ENCODE data around the gene NIN.

DNA sequence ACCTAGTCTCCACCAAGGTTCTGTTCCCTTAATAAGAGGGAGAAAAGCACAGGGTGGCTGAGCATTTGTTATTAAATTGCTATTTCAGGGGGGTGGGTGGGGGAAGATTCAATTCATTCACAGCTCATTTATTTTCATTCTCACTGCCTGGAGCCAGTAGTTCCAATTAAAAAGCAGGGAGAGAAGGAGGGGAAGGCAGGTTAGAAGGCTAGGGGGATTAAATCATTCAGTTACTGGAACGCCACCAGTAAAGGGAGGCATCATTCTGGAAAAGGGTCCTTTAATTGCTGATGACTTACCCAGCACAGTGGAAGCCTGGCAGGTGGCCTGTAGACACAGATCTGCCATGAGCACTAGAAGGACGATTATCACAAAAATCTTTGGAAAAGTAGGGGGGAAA, 47.4 kb downstream of the NIN start:
- TF ChIP-seq, protein P1, sequence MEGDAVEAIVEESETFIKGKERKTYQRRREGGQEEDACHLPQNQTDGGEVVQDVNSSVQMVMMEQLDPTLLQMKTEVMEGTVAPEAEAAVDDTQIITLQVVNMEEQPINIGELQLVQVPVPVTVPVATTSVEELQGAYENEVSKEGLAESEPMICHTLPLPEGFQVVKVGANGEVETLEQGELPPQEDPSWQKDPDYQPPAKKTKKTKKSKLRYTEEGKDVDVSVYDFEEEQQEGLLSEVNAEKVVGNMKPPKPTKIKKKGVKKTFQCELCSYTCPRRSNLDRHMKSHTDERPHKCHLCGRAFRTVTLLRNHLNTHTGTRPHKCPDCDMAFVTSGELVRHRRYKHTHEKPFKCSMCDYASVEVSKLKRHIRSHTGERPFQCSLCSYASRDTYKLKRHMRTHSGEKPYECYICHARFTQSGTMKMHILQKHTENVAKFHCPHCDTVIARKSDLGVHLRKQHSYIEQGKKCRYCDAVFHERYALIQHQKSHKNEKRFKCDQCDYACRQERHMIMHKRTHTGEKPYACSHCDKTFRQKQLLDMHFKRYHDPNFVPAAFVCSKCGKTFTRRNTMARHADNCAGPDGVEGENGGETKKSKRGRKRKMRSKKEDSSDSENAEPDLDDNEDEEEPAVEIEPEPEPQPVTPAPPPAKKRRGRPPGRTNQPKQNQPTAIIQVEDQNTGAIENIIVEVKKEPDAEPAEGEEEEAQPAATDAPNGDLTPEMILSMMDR (conservative IDR thresholded peaks at IDR 0.05; ENCODE audit: low read depth, low read length) = no peak
- TF ChIP-seq, protein P2, sequence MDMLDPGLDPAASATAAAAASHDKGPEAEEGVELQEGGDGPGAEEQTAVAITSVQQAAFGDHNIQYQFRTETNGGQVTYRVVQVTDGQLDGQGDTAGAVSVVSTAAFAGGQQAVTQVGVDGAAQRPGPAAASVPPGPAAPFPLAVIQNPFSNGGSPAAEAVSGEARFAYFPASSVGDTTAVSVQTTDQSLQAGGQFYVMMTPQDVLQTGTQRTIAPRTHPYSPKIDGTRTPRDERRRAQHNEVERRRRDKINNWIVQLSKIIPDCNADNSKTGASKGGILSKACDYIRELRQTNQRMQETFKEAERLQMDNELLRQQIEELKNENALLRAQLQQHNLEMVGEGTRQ (IDR thresholded peaks at IDR 0.05; ENCODE audit: low read depth, low read length) = no peak
- TF ChIP-seq CEBPB (IDR thresholded peaks at IDR 0.05; ENCODE audit: low read depth, low read length) (no peak), SMC3 (IDR thresholded peaks at IDR 0.05; ENCODE audit: low read depth, low read length) (no peak), MAZ (IDR thresholded peaks at IDR 0.05; ENCODE audit: borderline replicate concordance, low read depth, low read length) (no peak), POLR2A (IDR thresholded peaks at IDR 0.05; ENCODE audit: low read depth, low read length) (no peak), FOS (IDR thresholded peaks at IDR 0.05; ENCODE audit: low read depth, low read length) (no peak), RAD21 (IDR thresholded peaks at IDR 0.05; ENCODE audit: low read length) (no peak), NFE2L2 (IDR thresholded peaks at IDR 0.05; ENCODE audit: low read depth, low read length) (no peak), BHLHE40 (IDR thresholded peaks at IDR 0.05; ENCODE audit: low read depth, low read length) (no peak)
